GM10248 (cell line): ENCODE results near the gene AP4M1.
A peak's percentile ranks its signal among the peaks of the same experiment; 100 is the strongest.

Experiments used
- CTCF ChIA-PET: fragments of 300-600 bp; sonication (Branson Sonifier 250); formaldehyde crosslinking; extraction: SDS; loops from one replicate; lab custom pipeline; 2021; ENCODE audit warnings: antibody characterized with exemption; lab: Yijun Ruan, JAX
- POLR2A ChIA-PET: fragments of 350-650 bp; sonication (Branson Sonifier 250); formaldehyde crosslinking; extraction: SDS; loops from one replicate; lab custom pipeline; 2020; ENCODE audit warnings: antibody characterized with exemption; lab: Yijun Ruan, JAX
- DNase-seq: peaks from one replicate; pipeline ENCODE4 v3.0.0; 2012; ENCODE audit errors: extremely low spot score
- CTCF ChIP-seq: IDR thresholded peaks from 2 replicates; pipeline ENCODE4 v1.5.1; 2012; ENCODE audit warnings: mild to moderate bottlenecking, low read depth; ENCODE audit errors: extremely low read depth, missing control alignments, control extremely low read depth

Gene AP4M1

GRCh38 chr7:100147278-100147677 lies 45.8 kb downstream of the AP4M1 start:
- POLR2A ChIA-PET: no interaction called here
- DNase-seq: no peak
- TF ChIP-seq CTCF: no peak
- CTCF ChIA-PET: interaction anchor here (9.8 kb wide), 1 partner anchor 16 kb away, joined by 114 read pairs; no protein-coding TSS in a partner anchor

DNA sequence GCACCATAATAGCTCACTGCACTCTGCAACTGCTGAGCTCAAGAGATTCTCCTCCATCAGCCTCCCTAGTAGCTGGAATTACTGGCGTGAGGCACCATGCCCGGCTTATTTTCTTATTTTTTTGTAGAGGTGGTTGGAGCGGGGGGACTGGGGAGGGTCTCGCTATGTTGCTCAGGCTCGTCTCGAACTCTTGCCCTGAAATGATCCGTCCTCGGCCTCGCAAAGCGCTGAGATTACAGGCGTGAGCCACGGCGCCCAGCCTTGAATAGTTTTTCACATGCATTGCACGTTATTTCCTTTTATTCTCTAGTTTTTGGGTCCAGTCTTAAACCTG lies 46.7 kb downstream of the AP4M1 start:
- ChIA-PET CTCF (interaction anchor here (0.9 to 9.8 kb wide), 4 partner anchors 17 to 66 kb away, joined by 3 to 114 read pairs (median 3); partner anchors contain the start of genes GPC2 and STAG3), POLR2A (interaction anchor here (0.6 kb wide), 1 partner anchor 9 kb away, joined by 3 read pairs; no protein-coding TSS in a partner anchor)
- no peak for DNase-seq
- TF ChIP-seq CTCF: no peak

- ChIA-PET POLR2A (interaction anchor here (0.6 kb wide), 1 partner anchor 8 kb away, joined by 3 read pairs; no protein-coding TSS in a partner anchor), CTCF (interaction anchor here (0.7 to 9.8 kb wide), 5 partner anchors 17 to 68 kb away, joined by 3 to 114 read pairs (median 3); partner anchors contain the start of genes GPC2 and STAG3)
- TF ChIP-seq CTCF: no peak
- DNase-seq: peak; percentile 99
These were observed 47.3 kb downstream of the AP4M1 start, which contains the start of gene LAMTOR4 for GRCh38 chr7:100148559-100149328. TSS of gene LAMTOR4 (plus strand) at chr7:100148918. CDS start at chr7:100148973, 55 bp downstream.

- TF ChIP-seq CTCF: no peak
- POLR2A ChIA-PET: no interaction called here
- CTCF ChIA-PET: interaction anchor here (1.3 kb wide), 1 partner anchor 12 kb away, joined by 3 read pairs; no protein-coding TSS in a partner anchor
- DNase-seq: peak; percentile 12
These were observed 51.0 kb downstream of the AP4M1 start for GRCh38 chr7:100152404-100152803.

DNA sequence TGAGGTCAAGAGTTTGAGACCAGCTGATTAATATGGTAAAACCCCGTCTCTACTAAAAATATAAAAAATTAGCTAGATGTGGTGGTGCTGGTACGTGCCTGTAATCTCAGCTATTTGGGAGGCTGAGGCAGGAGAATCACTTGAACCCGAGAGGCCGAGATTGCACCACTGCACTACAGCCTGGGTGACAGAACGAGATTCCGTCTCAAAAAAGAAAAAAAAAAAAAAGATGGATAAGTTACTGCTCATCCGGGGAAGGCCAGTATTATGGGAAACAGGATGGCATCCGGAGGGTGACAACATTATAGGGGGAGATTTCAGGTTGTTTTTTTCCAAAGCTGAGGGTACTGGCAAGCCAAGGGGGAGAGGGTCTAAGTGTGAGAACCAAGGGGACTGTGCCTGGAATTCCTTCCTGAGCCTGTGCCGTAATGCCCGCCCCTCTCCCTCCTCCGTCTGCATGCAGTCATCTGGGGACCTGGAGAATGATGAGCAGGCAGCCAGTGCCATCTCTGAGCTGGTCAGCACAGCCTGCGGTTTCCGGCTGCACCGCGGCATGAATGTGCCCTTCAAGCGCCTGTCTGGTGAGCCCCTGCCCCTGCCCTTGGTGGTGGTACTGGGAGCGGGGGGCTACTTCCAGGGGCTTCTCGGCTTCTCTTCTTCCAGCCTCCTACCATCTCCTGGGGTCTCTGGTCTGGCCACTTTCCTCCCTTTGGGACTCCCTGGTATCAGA lies 51.7 kb downstream of the AP4M1 start:
- CTCF ChIA-PET: interaction anchor here (1.3 kb wide), 1 partner anchor 13 kb away, joined by 3 read pairs; no protein-coding TSS in a partner anchor
- POLR2A ChIA-PET: no interaction called here

More for the DNA sequence above, 51.7 kb downstream of the AP4M1 start:
- DNase-seq: no peak
- TF ChIP-seq CTCF: no peak
